Urothelium cell line (cell line): ENCODE measurements around the gene MCAT.
"Not testable (repeated sequence)": the region's sequence is repeated elsewhere in the genome, so short reads cannot be mapped to it uniquely, and the experiment has no call there.

Experiments
- DNase-seq: peaks from one replicate; pipeline ENCODE4 v3.0.0; 2011; ENCODE audit warnings: low spot score, mixed read lengths
- FAIRE-seq: peaks from 2 replicates; lab custom pipeline; 2011; peaks lifted over from hg19 to GRCh38; lab: Jason Lieb, UNC

The MCAT gene

DNA sequence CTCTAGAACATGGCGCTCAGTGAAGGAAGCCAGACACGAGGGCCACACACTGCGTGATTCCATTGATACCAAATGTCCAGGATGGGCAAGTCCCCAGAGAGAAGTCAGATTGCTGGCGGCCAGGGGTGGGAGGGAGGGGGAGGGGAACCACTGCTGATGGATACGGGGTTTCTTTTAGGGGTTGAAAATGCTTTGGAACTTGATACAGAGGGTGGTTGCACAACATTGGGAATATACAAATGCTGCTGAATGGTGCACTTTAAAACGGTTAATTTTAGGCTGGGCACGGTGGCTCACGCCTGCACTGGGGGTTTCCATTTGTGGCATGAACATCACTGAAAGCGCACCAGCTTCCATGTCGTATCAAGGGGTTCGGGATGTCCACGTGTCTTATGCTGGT is 13.2 kb upstream of the MCAT start:
- FAIRE-seq (no peak), DNase-seq (no peak)

DNA sequence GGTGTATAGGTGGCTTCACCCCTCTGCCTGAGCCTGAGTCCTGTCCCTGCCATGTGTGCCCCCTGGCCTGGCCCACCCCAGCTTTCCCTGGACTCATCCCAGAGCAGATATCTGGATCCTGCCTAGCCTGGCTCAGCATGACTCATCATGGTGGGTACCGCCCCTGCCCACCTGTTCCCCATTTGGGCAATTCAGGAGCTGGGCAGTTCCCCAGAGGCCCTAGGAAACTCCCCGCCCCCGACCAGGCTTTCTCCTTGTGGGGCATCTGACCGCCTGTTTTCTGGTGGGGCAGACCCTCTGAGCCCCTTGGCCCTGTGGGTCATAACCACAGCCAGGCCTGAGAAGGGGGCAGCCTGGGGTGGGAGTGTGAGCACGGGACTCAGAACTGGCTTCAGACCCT is 12.6 kb upstream of the MCAT start:
- peak; percentile 53 for FAIRE-seq
- no peak for DNase-seq

DNA sequence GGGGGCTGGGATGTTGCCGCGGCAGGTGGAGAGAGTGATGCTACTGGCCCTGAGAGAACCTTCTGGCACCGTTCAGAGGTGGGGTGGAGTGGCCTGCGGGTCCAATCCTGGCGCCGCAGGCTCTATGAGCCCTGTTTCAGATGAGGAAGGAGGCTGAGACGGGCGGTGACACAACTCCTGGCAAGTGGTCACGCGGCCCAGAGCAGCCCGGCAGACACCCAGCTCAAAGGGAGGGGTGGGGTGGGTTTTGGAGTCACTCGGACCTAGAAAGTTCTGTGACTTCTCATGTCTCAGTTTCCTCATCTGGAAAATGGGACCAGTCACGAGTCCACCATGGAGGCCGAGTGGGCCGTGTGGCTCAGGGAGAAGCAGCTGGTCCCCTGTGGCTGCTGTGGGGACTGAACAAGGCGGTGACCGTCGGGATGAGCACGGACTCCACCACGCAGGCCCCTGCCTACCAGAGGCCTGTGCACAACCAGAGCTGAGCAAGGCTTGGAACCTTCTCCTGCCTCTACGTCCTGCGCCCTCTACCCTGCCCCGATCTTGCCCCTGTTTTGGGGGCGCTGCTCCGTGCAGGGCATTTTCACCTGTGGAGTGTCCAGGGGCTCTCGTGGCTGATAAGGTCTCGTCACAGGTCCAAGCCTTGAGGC is 11.8 kb upstream of the MCAT start:
- no peak for DNase-seq
- FAIRE-seq, result no peak

DNA sequence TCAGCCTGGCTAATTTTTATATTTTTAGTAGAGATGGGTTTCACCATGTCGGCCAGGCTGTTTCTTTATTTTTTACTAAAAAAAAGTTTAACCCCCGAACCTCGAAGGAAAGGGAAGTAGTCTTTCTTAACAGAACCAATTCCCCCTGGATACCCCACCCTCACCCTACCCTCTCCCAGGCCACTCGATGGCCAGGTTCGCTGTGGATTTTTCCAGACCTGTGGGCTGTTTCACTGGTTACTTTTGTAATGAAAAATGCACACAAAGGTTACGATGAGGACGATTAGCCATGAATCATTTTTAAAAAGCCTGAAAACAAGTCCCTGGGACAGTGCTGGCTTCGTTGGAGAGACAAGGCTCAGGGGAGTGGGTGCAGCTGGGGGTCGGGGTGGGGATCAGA is 10.7 kb upstream of the MCAT start:
- DNase-seq, result no peak
- FAIRE-seq, result no peak

DNA sequence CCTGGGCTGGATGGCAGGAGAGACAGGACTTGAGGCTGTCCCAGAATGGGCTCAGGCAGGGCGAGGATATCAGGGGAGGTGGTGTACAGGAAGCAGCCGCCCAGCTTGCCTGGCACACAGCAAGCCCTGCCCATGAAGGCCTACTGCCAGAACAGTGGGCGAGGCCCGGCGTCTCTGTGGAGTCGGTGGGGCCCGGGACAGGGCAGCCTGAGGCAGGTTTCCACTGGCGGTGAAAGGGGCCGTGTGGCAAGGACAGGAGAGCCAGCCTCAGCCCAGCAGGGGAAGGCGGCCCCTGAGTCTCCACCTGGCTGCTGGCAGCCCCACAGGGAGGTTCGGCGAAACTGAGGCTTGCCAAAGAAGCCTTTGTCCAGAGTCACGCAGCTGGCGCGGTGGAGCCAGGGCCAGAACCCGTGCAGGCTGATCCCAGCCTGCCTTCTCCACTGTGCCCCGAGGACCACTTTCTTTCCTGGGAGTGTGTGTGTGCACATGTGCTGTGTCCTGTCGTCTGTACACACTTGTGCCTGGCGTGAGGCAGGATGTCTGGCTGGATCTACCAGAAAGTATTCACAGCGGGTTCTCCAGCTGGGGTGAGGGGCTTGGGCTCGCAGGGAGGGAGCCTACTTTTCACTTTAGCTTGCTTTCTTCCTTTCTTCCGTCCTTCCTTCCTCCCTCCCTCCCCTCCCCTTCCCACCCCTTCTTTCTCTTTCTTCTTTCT is 9.3 kb upstream of the MCAT start:
- peak; percentile 76 for DNase-seq
- FAIRE-seq, result peak; percentile 80

DNA sequence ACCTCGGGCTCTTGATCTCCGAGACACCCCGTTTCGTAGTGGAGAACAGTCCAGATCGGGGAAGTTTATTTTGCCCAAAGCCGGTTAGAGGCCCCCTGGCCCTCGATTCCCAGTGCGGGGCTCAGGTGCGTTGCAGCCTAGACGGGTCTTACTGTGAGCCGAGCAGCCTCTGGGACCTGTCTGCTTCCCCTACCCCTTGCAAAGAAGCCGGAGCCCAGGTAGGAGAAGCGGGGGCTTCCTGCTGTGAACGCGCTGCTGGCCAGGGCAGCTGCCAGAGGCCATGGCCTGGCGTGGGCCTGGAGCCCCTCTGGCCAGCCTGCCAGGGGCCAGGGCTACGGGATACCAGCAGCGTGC is 8.8 kb upstream of the MCAT start:
- FAIRE-seq, result no peak
- no peak for DNase-seq

DNA sequence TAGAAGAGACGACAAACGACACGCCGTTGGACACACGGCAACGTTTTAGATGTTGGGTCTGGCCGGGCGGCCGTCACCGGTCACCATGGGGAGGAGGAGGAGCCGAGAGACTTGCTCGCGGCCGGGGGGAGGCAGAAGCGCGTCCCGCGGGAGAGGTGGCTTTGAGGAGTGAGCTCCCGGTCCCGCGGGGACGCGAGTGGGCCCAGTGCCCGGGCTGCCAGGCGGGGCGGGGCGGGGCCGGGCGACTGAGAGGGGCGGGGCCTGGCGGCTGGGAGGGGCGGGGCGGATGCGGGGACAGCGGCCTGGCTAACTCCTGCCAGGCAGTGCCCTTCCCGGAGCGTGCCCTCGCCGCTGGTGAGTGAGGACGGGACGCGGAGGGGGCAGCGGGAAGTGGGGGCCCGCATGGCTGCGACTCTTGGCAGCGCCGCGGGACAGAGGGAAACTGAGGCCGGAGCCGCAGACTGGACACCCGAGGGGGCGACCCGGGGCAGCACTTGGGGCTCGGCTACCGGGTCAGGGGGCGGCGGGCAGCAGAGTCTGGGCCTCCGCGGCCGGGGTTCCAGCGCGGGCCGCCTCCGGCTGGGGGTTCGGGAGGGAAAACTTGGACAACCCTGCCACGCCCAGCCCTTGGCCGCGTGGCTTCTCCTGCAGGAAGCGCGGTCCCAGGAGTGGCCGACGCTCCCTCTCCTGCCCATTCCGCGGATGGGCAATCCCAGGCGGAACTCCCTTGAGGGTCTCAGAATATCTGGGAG is 8.2 kb upstream of the MCAT start, which contains the start of gene TSPO:
Gene TSPO, plus strand, starts transcription at position 309 of the 752 bp plus-strand sequence. CDS start 7,680 bp downstream, outside the sequence.
- DNase-seq, result peak; percentile 91

DNA sequence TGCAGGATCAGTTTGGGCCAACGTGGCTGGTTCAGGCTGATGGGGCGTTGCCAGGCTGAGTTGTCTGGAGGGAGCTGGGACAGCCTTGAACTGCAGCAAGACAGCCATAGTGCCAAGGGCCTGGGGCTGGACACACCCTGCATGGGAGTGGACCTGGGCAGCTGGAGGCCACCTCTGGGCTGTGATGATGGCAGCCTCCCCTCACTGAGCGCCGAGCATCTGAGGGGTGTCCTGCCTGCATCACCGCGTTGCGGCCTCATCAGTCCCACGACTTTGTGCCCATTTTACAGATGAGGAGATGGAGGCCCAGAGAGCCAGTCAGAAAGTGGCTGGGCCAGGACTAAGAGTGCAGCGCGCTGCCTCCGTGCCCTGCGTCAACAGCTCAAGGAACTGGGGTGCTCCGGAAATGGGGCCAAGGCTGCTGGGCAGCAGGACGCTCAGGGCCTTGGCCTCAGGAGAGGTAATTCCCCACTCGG is 7.6 kb upstream of the MCAT start:
- DNase-seq (no peak), FAIRE-seq (no peak)

More for the DNA sequence above, 8.2 kb upstream of the MCAT start, which contains the start of gene TSPO:
- FAIRE-seq, result peak; percentile 71

DNA sequence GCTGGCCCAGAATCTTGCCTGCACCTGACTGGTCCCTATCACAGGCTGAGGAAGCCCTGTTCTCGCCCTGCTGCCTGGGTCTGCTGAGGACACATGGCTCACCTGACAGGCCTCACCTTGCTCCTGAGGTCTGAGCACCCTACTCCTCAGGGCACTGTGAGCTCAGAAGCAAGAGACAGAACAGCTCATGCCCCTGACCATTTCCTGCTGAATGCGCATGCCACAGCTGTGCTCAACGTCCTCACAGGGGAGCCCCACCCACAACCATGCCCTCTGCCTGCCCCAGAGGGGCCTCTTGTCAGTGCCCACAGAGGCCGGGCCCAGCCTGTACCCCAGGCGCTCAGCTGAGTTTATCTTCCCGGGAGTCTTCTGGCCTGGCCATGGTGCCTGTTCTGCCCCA is 5.4 kb upstream of the MCAT start:
- no peak for FAIRE-seq

DNA sequence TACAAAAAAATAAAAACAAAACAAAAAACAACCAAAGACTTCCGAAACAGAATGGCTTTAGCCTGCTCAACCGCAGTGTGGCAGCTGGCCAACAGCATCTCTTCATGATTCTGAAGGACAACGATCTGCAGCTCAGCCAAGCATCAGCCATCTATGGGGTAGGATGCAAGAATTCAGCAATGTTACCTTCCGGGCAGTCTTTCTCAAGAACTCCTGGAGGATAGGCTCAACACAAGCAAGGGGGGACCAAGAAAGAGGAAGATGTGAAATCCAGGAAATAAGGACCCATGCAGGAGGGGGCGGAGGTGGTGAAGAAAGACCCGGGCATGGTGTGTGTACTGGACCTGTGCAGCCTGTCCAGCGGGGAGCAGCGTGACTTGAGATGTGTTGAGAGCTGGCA is 4.6 kb upstream of the MCAT start:
- no peak for FAIRE-seq
- DNase-seq, result no peak

More for the DNA sequence above, 5.4 kb upstream of the MCAT start:
- DNase-seq, result no peak

DNA sequence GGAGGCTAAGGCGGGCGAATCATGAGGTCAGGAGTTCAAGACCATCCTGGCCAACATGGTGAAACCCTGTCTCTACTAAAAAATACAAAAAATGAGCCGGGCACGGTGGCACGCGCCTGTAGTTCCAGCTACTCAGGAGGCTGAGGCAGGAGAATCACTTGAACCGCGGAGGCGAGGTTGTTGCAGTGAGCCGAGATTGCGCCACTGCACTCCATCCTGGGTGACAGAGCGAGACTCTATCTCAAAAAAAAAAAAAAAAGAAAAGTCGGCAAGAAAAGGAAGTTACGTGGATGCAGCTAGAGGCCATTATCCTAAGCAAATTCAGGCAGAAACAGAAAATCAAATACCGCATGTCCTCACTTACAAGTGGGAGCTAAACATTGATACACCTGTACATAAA is 3.1 kb upstream of the MCAT start:
- DNase-seq, FAIRE-seq: not testable (repeated sequence)

DNA sequence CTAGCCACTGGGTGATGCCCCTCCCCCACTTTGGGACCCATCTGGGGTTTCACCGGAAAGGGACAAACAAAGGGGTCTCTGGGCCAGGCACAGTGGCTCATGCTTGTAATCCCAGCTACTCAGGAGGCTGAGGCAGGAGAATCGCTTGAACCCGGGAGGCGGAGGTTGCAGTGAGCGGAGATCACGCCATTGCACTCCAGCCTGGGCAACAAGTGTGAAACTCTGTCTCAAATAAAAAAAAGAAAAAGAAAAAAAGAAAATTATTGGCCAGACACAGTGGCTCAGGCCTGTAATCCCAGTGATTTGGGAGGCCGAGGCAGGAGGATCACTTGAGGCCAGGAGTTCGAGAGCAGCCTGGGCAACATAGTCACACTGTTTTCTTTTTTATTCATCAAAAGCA is 2.2 kb upstream of the MCAT start:
- FAIRE-seq, DNase-seq: not testable (repeated sequence)

DNA sequence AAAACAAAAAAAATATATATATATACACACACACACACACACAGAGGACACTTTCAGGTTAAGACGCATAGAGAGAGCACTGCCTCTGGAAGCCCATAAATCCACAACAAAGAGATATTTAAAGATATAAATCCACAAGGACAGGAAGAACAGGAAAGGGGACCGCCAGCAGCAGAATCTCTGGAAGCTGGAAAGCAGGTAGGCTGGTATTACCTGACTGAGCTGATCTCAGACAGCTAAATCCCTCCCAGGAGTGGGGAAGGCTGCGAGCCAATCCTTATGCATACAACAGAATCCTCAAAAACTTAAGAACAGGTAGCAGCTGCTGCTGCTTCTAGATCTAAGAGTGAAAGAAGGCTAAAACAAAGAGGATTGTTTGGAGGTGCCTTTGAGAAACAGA is 1.8 kb upstream of the MCAT start:
- FAIRE-seq, result no peak

DNA sequence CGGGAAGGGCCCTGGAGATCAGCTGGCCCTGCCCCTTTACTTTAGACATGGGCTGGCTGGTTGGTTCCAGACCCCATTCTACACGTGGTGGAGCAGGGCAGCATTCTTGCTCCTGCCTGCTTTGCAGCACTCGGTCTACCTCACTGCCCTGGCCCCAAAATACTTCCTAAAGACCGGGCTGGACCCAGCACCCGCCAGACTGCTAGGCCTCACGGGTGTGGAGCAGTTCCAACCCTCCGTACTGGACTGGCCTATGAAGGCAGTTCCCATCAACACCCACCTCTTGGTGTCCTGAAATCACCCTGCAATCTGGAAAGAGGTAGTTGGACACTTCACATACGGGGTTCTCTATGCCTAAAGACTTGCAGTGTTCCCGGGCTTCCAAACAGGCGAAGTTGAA is 6.4 kb downstream of the MCAT start:
- FAIRE-seq (no peak), DNase-seq (no peak)

More for the DNA sequence above, 1.8 kb upstream of the MCAT start:
- no peak for DNase-seq

DNA sequence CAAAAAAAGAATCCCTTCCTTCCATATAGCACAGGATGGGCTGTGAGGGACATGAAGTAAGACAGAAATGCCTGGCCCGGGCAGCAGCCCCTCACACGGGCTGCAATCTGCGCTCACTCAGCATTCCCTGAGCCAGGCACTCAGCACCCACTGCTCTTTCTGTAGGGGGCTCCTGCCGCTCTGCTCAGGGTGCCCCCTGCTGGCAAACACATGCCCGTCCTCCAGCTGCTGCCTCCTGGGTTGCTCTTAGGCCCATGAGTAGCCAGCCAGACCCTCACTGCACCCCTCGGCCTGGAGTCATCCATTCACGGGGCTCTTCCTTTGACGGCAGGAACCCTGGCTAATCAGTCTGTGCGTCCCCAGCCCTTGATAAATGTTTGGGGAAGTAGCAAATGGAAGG is 6.9 kb downstream of the MCAT start:
- DNase-seq (peak; percentile 52), FAIRE-seq (no peak)

DNA sequence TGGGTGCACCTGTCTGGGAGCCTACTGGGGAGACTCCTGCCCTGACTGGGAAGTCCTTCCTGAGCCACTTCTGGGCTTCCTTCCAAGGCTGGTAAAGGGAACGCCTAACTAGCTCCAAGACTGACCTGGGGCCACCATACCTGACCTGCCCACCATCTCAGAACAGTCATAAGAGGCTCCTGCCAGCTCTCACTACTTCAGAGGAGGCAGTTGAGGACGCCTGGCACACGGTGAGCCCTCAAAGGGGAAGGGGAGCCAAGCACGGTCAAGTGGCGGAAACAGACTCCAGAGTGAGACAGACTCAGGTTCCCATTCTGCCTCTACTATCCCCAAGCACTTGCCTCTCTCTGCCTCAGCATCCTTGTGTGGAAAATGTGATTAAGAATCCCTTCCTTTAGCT is 7.6 kb downstream of the MCAT start:
- DNase-seq (no peak), FAIRE-seq (no peak)

DNA sequence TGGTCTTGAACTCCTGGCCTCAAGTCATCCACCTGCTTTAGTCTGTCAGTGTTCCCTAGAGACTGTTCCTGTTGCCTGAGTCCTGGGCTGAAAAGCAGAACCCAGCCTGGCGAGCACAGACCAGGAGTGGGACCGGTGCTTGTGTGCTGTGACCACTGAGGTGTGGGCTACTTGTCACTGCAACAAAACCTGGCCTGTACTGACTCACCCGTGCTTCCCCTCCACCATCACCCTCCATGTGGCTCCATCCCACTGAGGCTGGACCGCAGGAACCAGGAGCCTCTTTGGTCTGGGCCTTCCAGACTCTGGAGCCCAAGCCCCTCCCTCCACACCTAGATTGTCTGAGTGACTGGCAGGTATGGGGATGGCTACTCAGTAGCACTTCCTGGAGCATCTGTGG is 8.6 kb downstream of the MCAT start:
- DNase-seq (no peak), FAIRE-seq (no peak)

DNA sequence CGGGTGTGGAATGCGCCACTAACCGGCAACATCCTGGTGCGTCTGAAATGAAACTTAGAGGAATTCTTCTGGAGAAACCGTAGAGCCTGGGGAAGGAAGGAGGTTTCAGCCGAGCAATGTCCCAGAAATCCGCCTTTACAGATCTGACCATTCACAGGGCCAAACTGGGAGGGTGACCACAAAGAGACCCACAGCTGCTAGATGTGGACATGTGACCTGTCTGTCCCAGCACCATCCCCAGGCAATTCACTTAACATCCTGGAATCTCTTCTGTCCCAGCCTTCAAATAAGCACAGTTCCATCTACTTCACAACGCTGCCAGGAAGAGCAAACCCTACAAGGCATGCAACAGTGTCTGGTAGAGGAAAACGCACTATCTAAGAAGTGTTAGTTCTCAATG is 9.8 kb downstream of the MCAT start:
- DNase-seq, result no peak
- no peak for FAIRE-seq

DNA sequence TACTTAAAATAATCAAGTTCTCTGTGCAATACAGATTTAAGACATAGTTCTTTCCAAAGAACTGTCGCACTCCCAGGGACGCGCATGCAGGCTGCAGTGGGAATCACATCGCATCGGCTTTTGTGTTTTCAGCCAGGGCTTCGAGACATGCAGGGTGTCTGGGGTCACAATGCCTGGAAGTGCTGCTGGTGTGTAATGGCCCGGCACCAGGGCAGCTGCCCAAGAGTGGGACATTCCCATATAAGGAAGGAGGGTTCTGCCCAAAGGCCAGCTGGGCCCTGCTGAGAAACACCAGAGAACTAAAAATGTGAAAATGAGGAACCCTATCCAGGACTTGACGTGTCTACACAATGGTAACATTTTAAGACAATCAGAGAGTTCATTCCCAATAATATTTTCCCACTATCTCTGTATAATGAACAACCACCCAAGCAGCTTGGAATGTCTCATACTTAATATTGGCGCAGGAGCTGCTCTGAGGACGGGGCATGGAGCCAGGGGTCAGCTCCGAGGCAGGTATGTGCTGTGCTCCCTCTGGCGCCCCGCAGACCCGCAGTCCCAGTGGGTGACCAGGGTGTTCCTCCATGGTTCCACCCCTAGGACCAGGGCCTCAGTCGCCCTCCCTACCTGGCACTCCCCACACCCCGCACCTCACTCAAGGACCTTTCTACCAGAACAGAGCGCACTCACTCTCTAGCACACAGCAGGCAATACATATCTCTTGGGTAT is 11.3 kb downstream of the MCAT start:
- no peak for FAIRE-seq
- no peak for DNase-seq

DNA sequence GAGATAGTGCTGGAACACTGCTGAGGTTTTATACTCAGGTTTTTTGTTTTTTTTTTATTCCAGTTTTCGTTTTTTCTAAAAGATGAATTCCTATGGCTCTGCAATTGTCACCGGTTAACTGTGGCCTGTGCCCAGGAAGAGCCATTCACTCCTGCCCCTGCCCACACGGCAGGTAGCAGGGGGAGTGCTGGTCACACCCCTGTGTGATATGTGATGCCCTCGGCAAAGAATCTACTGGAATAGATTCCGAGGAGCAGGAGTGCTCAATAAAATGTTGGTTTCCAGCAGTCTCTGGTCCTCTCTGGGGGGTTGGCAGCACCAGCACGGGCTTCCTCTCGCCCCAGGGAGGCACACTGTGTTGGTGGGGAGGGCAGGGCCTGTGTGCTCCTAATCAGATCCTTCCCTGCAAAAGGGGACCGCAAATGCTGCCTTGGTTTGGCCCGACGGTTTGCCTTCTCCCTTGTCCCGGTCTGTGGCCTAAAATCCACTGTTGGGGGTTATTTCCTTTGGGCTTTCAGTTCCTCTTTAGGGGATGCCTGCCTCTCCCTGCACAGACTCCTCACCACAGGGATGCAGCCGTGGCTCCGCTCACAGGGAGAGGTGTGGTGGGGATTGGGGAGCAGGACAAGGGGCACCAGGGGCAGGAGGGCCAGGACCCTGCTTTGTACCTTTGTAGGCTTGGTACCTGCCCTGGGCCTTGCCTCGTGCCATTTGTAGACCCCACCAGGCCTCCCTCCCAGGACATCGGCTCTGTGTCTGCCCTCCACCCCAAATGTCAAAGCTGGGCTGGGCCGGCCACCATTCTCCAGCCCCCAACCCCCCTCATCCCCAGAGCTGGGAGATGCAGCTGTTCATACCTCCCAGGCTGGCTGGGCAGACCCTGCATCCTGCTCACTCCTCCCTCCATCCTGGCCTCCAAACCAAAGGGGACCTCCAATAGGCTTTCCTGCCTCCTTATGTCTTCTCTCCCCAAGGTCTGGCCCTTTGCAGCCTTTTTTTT is 13.5 kb downstream of the MCAT start:
- DNase-seq (no peak), FAIRE-seq (no peak)
